Common myeloid progenitor, CD34-positive (primary cell): ENCODE data around the gene SLC25A45. TPM values are rescaled to one million over a fixed set of nuclear protein-coding genes. Genes with fewer than 3 reads are reported as not detected.
A peak's percentile ranks its signal among the peaks of the same experiment; 100 is the strongest.

ENCODE experiments used
- CTCF ChIA-PET: fragments of 350-600 bp; sonication (Branson Sonifier 250); formaldehyde crosslinking; loops from one replicate; lab custom pipeline; 2021; ENCODE audit warnings: antibody characterized with exemption; lab: Charles Lee
- POLR2A ChIA-PET: fragments of 350-600 bp; sonication (Branson Sonifier 250); formaldehyde crosslinking; loops from one replicate; lab custom pipeline; 2021; ENCODE audit warnings: antibody characterized with exemption; lab: Charles Lee
- DNase-seq, 3 donors: peaks; one replicate each; pipeline versions ENCODE4 v3.0.0 to v3.0.0-alpha.2; 2013
- H3K27ac ChIP-seq, 2 experiments: 1 replicate in 1 of 2; 2 replicates in 1 of 2; pipeline ENCODE4 v1.7.0; 2013; ENCODE audit warnings: inconsistent platforms in 2 of 2, low read length in 2 of 2, mild to moderate bottlenecking in 2 of 2, low read depth in 1 of 2, moderate library complexity in 1 of 2; ENCODE audit not compliant: severe bottlenecking in 2 of 2, insufficient read depth in 1 of 2, poor library complexity in 1 of 2
- H3K27me3 ChIP-seq, 5 experiments: replicated peaks in 2 of 5; 1 replicate in 3 of 5; 2 replicates in 2 of 5; pipeline versions ENCODE4 v1.6.1 to v1.7.0; 2013; ENCODE audit warnings: low read length in 4 of 5, mild to moderate bottlenecking in 2 of 5, moderate library complexity in 2 of 5, inconsistent platforms in 1 of 5; ENCODE audit not compliant: insufficient read depth in 5 of 5, control insufficient read depth in 4 of 5
- H3K36me3 ChIP-seq, 4 experiments: 1 replicate in 2 of 4; 2 replicates in 2 of 4; pipeline versions ENCODE4 v1.6.1 to v1.7.0; 2013; ENCODE audit warnings: low read length in 3 of 4, control low read depth in 1 of 4, mild to moderate bottlenecking in 1 of 4; ENCODE audit not compliant: control insufficient read depth in 4 of 4, insufficient read depth in 4 of 4
- H3K4me1 ChIP-seq, 4 experiments: 1 replicate in 3 of 4; 2 replicates in 1 of 4; pipeline versions ENCODE4 v1.6.1 to v1.7.1; 2013; ENCODE audit warnings: low read length in 3 of 4, mild to moderate bottlenecking in 3 of 4, control low read depth in 1 of 4, inconsistent platforms in 1 of 4, moderate library complexity in 1 of 4; ENCODE audit not compliant: control insufficient read depth in 4 of 4, insufficient read depth in 4 of 4; ENCODE audit errors: control extremely low read depth in 1 of 4
- H3K4me3 ChIP-seq, 7 experiments: 1 replicate in 4 of 7; 2 replicates in 3 of 7; pipeline versions ENCODE4 v1.5.1 to v1.7.0; 2013; ENCODE audit warnings: mild to moderate bottlenecking in 7 of 7, low read length in 6 of 7, moderate library complexity in 6 of 7, inconsistent platforms in 2 of 7, low read depth in 2 of 7, control low read depth in 1 of 7; ENCODE audit not compliant: insufficient read depth in 4 of 7, control insufficient read depth in 1 of 7; ENCODE audit errors: extremely low read depth in 1 of 7
- H3K9me3 ChIP-seq, 5 experiments: 1 replicate in 4 of 5; 2 replicates in 1 of 5; pipeline versions ENCODE4 v1.6.1 to v1.7.1; 2013; ENCODE audit warnings: low read length in 4 of 5, mild to moderate bottlenecking in 2 of 5, inconsistent platforms in 1 of 5, low read depth in 1 of 5, moderate library complexity in 1 of 5; ENCODE audit not compliant: control insufficient read depth in 4 of 5, insufficient read depth in 2 of 5; ENCODE audit errors: control extremely low read depth in 1 of 5
- WGBS: methylation state at CpG from one replicate; pipeline ENCODE4 v1.1.5; 2013; ENCODE audit not compliant: insufficient coverage; 5-methylcytosine and 5-hydroxymethylcytosine counted together
- polyA plus RNA-seq: library from polyadenylated mRNA; unstranded; fragments of 120-200 nt; gene quantifications from one replicate; pipeline ENCODE4 v1.2.1, GENCODE V29; 2013

SLC25A45 gene, protein sequence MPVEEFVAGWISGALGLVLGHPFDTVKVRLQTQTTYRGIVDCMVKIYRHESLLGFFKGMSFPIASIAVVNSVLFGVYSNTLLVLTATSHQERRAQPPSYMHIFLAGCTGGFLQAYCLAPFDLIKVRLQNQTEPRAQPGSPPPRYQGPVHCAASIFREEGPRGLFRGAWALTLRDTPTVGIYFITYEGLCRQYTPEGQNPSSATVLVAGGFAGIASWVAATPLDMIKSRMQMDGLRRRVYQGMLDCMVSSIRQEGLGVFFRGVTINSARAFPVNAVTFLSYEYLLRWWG
- polyA plus RNA-seq = 11.2 TPM

GRCh38 chr11:65382033-65382803 is at the start of gene SLC25A45:
Gene SLC25A45, minus strand, starts transcription at chr11:65382646. Its CDS starts 695 bp downstream, at chr11:65381951.
- CTCF ChIA-PET = interaction anchor here (0.7 to 7.1 kb wide), 7 partner anchors 10 to 127 kb away, joined by 3 to 85 read pairs (median 3); partner anchors contain the start of gene NEAT1
- Histone ChIP-seq H3K36me3 (no peaks in the 10 kb centered on the region), H3K27me3 (no peaks in the 10 kb centered on the region), H3K4me3 (peak within 1 kb of the TSS; percentile 39 to 80 (median 62)), H3K4me1 (peaks cover 2 to 96% (median 87%) of the 10 kb centered on the region in 4 experiments), H3K27ac (peak within 1 kb of the TSS; percentile 88 to 93), H3K9me3 (no peaks in the 10 kb centered on the region)
- POLR2A ChIA-PET = interaction anchor here (0.6 to 5.3 kb wide), 8 partner anchors 34 to 124 kb away, joined by 3 to 51 read pairs (median 6); partner anchors contain the start of genes MALAT1 and NEAT1
- peak; percentile 95 to 98 (median 97) for DNase-seq
- WGBS = 0% methylated on average over 14 of the region's 27 CpGs

- Histone ChIP-seq H3K36me3 (peaks cover 3 to 37% (median 21%) of the 10 kb centered on the region in 4 experiments), H3K27me3 (no peaks in the 10 kb centered on the region), H3K4me1 (peaks cover 29 to 62% (median 53%) of the 10 kb centered on the region in 4 experiments), H3K4me3 (peak overlapping the region in 2 of 7 experiments; percentile 6 to 100), H3K27ac (no peak overlapping the region), H3K9me3 (no peaks in the 10 kb centered on the region)
- ChIA-PET POLR2A (interaction anchor here (1.0 kb wide), 1 partner anchor 9 kb away, joined by 4 read pairs; the partner anchor contains the start of gene NEAT1), CTCF (interaction anchor here (1.1 kb wide), 1 partner anchor 16 kb away, joined by 6 read pairs; no protein-coding TSS in a partner anchor)
- no CpG with 5 or more reads among the region's 4 CpGs for WGBS
- peak in 2 of 3 donors; percentile 49 to 52 for DNase-seq
Measured at GRCh38 chr11:65431451-65432099, 49.1 kb upstream of the SLC25A45 start.

GRCh38 chr11:65430406-65431217 is 48.2 kb upstream of the SLC25A45 start:
- Histone ChIP-seq H3K4me1 (peaks cover 36 to 65% (median 58%) of the 10 kb centered on the region in 4 experiments), H3K36me3 (peaks cover 3 to 30% (median 15%) of the 10 kb centered on the region in 4 experiments), H3K27me3 (no peaks in the 10 kb centered on the region), H3K27ac (peak overlapping the region; percentile 56 to 100), H3K9me3 (no peaks in the 10 kb centered on the region), H3K4me3 (peak overlapping the region in 6 of 7 experiments; percentile 42 to 100 (median 56))
- POLR2A ChIA-PET = interaction anchor here (0.6 to 17.4 kb wide), 5 partner anchors 10 to 73 kb away, joined by 3 to 747 read pairs (median 7); partner anchors contain the start of gene MALAT1
- peak in 2 of 3 donors; percentile 53 to 63 for DNase-seq
- 18% methylated on average over 2 of the region's 6 CpGs for WGBS
- CTCF ChIA-PET = interaction anchor here (1.0 to 1.4 kb wide), 11 partner anchors 10 to 79 kb away, joined by 3 to 5 read pairs (median 3); no protein-coding TSS in a partner anchor

DNA sequence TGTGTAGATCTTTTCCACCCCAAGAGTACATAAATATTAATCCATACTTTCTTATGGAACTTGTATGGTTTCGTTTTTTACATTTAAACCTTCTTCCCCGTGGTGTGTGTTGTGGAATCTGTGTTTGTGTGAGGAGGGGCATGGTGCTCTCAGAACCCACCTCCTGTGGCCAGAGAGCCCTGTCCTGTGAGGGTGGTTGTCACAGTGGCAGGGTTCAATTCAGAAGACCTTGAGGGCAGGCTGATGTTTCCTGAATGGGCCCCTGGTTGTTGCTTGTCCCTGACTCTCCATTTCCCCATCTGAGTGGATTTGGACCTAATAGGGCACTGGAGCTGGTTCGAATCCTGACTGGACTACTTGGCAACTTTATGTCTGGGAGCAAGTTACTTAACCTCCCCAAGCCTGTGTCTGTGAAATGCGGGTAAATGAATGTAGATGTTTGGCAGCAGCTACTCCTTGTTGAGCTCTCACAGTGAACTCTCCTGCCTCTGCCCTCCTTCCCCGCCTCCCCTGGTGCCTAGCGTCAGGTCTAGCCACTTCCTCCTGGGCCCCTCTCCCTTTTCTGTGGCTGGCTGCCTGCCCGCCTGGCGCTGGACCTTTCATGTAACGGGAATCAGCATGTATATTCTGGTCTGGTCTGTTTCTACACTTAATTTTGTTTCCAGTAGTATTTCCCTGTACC is 47.4 kb upstream of the SLC25A45 start:
- peaks cover 0 to 30% (median 13%) of the 10 kb centered on the region in 4 experiments for H3K36me3 ChIP-seq
- POLR2A ChIA-PET = interaction anchor here (0.6 to 17.4 kb wide), 5 partner anchors 10 to 74 kb away, joined by 3 to 747 read pairs (median 7); partner anchors contain the start of gene MALAT1
- DNase-seq = peak in 2 of 3 donors; percentile 61 to 64
- no peaks in the 10 kb centered on the region for H3K27me3 ChIP-seq
- peaks cover 36 to 68% (median 58%) of the 10 kb centered on the region in 4 experiments for H3K4me1 ChIP-seq
- peak overlapping the region in 6 of 7 experiments; percentile 42 to 100 (median 56) for H3K4me3 ChIP-seq
- 0% methylated on average over 5 of the region's 9 CpGs for WGBS
- CTCF ChIA-PET = interaction anchor here (1.0 to 1.4 kb wide), 11 partner anchors 9 to 80 kb away, joined by 3 to 5 read pairs (median 3); no protein-coding TSS in a partner anchor
- H3K9me3 ChIP-seq = no peaks in the 10 kb centered on the region
- H3K27ac ChIP-seq = peak overlapping the region; percentile 56 to 100

- CTCF ChIA-PET = interaction anchor here (1.0 to 1.6 kb wide), 2 partner anchors 78 to 79 kb away, joined by 3 to 4 read pairs; no protein-coding TSS in a partner anchor
- peaks cover 36 to 75% (median 59%) of the 10 kb centered on the region in 4 experiments for H3K4me1 ChIP-seq
- DNase-seq = peak in 2 of 3 donors; percentile 47 to 58
Measured at GRCh38 chr11:65429068-65429681, 46.7 kb upstream of the SLC25A45 start.

More at GRCh38 chr11:65429068-65429681, 46.7 kb upstream of the SLC25A45 start:
- H3K27ac ChIP-seq = peak overlapping the region; percentile 56 to 100
- POLR2A ChIA-PET = interaction anchor here (0.6 to 17.4 kb wide), 5 partner anchors 9 to 74 kb away, joined by 3 to 747 read pairs (median 16); partner anchors contain the start of gene MALAT1
- H3K4me3 ChIP-seq = peak overlapping the region in 6 of 7 experiments; percentile 12 to 100 (median 51)
- H3K9me3 ChIP-seq = no peaks in the 10 kb centered on the region
- H3K36me3 ChIP-seq = peaks cover 0 to 30% (median 9%) of the 10 kb centered on the region in 4 experiments
- no peaks in the 10 kb centered on the region for H3K27me3 ChIP-seq
- 15% methylated on average over 3 of the region's 9 CpGs for WGBS
